AG10803 (cell line): ENCODE data around the gene METTL25.

Source experiments
- DNase-seq: peaks from one replicate; pipeline ENCODE4 v3.0.0; 2010; ENCODE audit warnings: low read depth
- H3K4me3 ChIP-seq: 2 replicates; pipeline ENCODE4 v1.5.1; 2011; ENCODE audit warnings: mild to moderate bottlenecking, low read length, control low read depth
- CTCF ChIP-seq: conservative IDR thresholded peaks from 2 replicates; pipeline ENCODE4 v1.5.1; 2011; ENCODE audit warnings: mild to moderate bottlenecking, low read length, control low read depth, inconsistent platforms

Gene METTL25

GRCh38 chr12:82358200-82359114 lies at the start of gene METTL25, which contains the start of gene CCDC59:
METTL25 (plus strand) TSS chr12:82358529; CDS start chr12:82358566, 37 bp downstream.
CCDC59 (minus strand) TSS chr12:82358387; CDS start chr12:82358376, 11 bp downstream.
- TF ChIP-seq CTCF: peak; percentile 69
- H3K4me3 ChIP-seq: peak within 1 kb of the TSS; percentile 69
- peak; percentile 98 for DNase-seq

- TF ChIP-seq CTCF: no peak
- no peak overlapping the region for H3K4me3 ChIP-seq
- DNase-seq: no peak
Observed at GRCh38 chr12:82314406-82314892, 43.9 kb upstream of the METTL25 start.

- H3K4me3 ChIP-seq: no peak overlapping the region
- DNase-seq: no peak
- TF ChIP-seq CTCF: no peak
Observed at GRCh38 chr12:82319276-82319675, 39.1 kb upstream of the METTL25 start.

GRCh38 chr12:82325540-82326336 lies 32.6 kb upstream of the METTL25 start:
- H3K4me3 ChIP-seq: no peak overlapping the region
- no peak for DNase-seq
- TF ChIP-seq CTCF: no peak

- peak; percentile 70 for TF ChIP-seq CTCF
- DNase-seq: peak; percentile 35
- H3K4me3 ChIP-seq: no peak overlapping the region
Observed at GRCh38 chr12:82326905-82327503, 31.3 kb upstream of the METTL25 start.

GRCh38 chr12:82327861-82328260 lies 30.5 kb upstream of the METTL25 start:
- no peak overlapping the region for H3K4me3 ChIP-seq
- DNase-seq: no peak
- no peak for TF ChIP-seq CTCF
